H1 (cell line): ENCODE results near the gene PRKCH. TPM values are rescaled to one million over a fixed set of nuclear protein-coding genes. Genes with fewer than 3 reads are reported as not detected.

ENCODE experiments used
- CTCF ChIA-PET: fragments of 300-600 bp; sonication (Branson Sonifier 250); formaldehyde crosslinking; loops from one replicate; lab custom pipeline; 2021; ENCODE audit not compliant: partially characterized antibody; lab: Charles Lee
- POLR2A ChIA-PET: fragments of 300-600 bp; sonication (Branson Sonifier 250); formaldehyde crosslinking; loops from one replicate; lab custom pipeline; 2021; ENCODE audit warnings: inconsistent platforms; ENCODE audit not compliant: partially characterized antibody; lab: Charles Lee
- DNase-seq, 2 experiments: peaks; one replicate each; pipeline versions ENCODE4 v3.0.0 to v3.0.0-alpha.2; 2010 to 2022; ENCODE audit warnings: low spot score in 2 of 2, low read depth in 1 of 2, mixed read lengths in 1 of 2
- FAIRE-seq: peaks from 2 replicates; lab custom pipeline; 2011; peaks lifted over from hg19 to GRCh38; lab: Jason Lieb, UNC
- H2AFZ ChIP-seq: 2 replicates; pipeline ENCODE4 v1.8.1; 2012; ENCODE audit warnings: low read length, inconsistent platforms
- H2AK5ac ChIP-seq: 2 replicates; pipeline ENCODE4 v1.6.1; 2013; ENCODE audit warnings: low read depth, low read length
- H2BK120ac ChIP-seq: replicated peaks from 2 replicates; pipeline ENCODE3; 2013; ENCODE audit warnings: low read depth, low read length, inconsistent platforms
- H2BK12ac ChIP-seq: 2 replicates; pipeline ENCODE4 v1.6.1; 2013; ENCODE audit warnings: low read depth, low read length
- H2BK15ac ChIP-seq: 2 replicates; pipeline ENCODE4 v1.6.1; 2013; ENCODE audit warnings: low read length
- H2BK20ac ChIP-seq: 2 replicates; pipeline ENCODE4 v1.6.1; 2013; ENCODE audit warnings: low read length
- H2BK5ac ChIP-seq: 2 replicates; pipeline ENCODE4 v1.6.1; 2013; ENCODE audit warnings: low read depth, low read length
- H3K14ac ChIP-seq: 2 replicates; pipeline ENCODE4 v1.6.1; 2013; ENCODE audit warnings: inconsistent platforms; ENCODE audit not compliant: insufficient read length
- H3K18ac ChIP-seq: 2 replicates; pipeline ENCODE4 v1.6.1; 2013; ENCODE audit warnings: low read length; ENCODE audit errors: extremely low read depth
- H3K23ac ChIP-seq: 2 replicates; pipeline ENCODE4 v1.6.1; 2013; ENCODE audit warnings: inconsistent platforms; ENCODE audit not compliant: insufficient read length
- H3K23me2 ChIP-seq: 2 replicates; pipeline ENCODE4 v1.6.1; 2013; ENCODE audit warnings: low read depth, low read length
- H3K27ac ChIP-seq: 2 replicates; pipeline ENCODE4 v1.6.1; 2011; ENCODE audit warnings: low read depth, low read length, inconsistent platforms
- H3K27me3 ChIP-seq, 4 experiments: replicated peaks in 1 of 4; 1 replicate in 1 of 4; 2 replicates in 3 of 4; pipeline versions ENCODE4 v1.6.1 to v1.8.1; 2011 to 2013; ENCODE audit warnings: low read length in 3 of 4, mild to moderate bottlenecking in 3 of 4, inconsistent platforms in 2 of 4, mixed read lengths in 2 of 4, moderate library complexity in 1 of 4; ENCODE audit not compliant: control insufficient read depth in 3 of 4, insufficient read depth in 3 of 4; ENCODE audit errors: extremely low read depth in 1 of 4
- H3K36me3 ChIP-seq, 4 experiments: 2 replicates each; pipeline versions ENCODE4 v1.6.1 to v1.8.1; 2011 to 2013; ENCODE audit warnings: mild to moderate bottlenecking in 4 of 4, low read length in 3 of 4, moderate library complexity in 2 of 4, control low read depth in 1 of 4, inconsistent platforms in 1 of 4; ENCODE audit not compliant: insufficient read depth in 4 of 4, control insufficient read depth in 2 of 4
- H3K4ac ChIP-seq: replicated peaks from 2 replicates; pipeline ENCODE3; 2013; ENCODE audit warnings: low read length, low read depth, mixed read lengths, inconsistent platforms; ENCODE audit not compliant: insufficient read length
- H3K4me1 ChIP-seq, 4 experiments: replicated peaks in 1 of 4; 1 replicate in 1 of 4; 2 replicates in 3 of 4; pipeline versions ENCODE4 v1.6.1 to v1.8.1; 2011 to 2013; ENCODE audit warnings: low read length in 3 of 4, inconsistent platforms in 2 of 4, mixed read lengths in 1 of 4; ENCODE audit not compliant: insufficient read depth in 4 of 4, control insufficient read depth in 3 of 4
- H3K4me2 ChIP-seq, 2 experiments: 2 replicates each; pipeline versions ENCODE4 v1.6.1 to v1.8.1; 2011 to 2013; ENCODE audit warnings: low read depth in 2 of 2, low read length in 2 of 2, control low read depth in 1 of 2, inconsistent platforms in 1 of 2, mild to moderate bottlenecking in 1 of 2; ENCODE audit not compliant: insufficient read depth in 1 of 2
- H3K4me3 ChIP-seq, 4 experiments: fragments of 200-600, 300-600 bp in 1 of 4; sonication (generic), shearing (Covaris generic), sonication (Bioruptor Twin) in 1 of 4; 2 replicates each; pipeline versions ENCODE4 v1.5.1 to v1.8.1; 2011 to 2016; ENCODE audit warnings: low read length in 4 of 4, low read depth in 3 of 4, control low read depth in 2 of 4, inconsistent platforms in 2 of 4, mild to moderate bottlenecking in 2 of 4, mixed read lengths in 1 of 4, moderate library complexity in 1 of 4; ENCODE audit not compliant: insufficient read depth in 2 of 4; ENCODE audit errors: extremely low read depth in 1 of 4
- H3K56ac ChIP-seq: replicated peaks from 2 replicates; pipeline ENCODE3; 2013; ENCODE audit warnings: low read depth, mild to moderate bottlenecking, mixed read lengths, low read length, inconsistent platforms; ENCODE audit not compliant: insufficient read length
- H3K79me1 ChIP-seq: 2 replicates; pipeline ENCODE4 v1.6.1; 2013; ENCODE audit warnings: low read depth, low read length, control low read depth
- H3K79me2 ChIP-seq, 2 experiments: 2 replicates each; pipeline versions ENCODE4 v1.6.1 to v1.8.1; 2012 to 2013; ENCODE audit warnings: low read length in 2 of 2, mild to moderate bottlenecking in 2 of 2, inconsistent platforms in 1 of 2; ENCODE audit not compliant: insufficient read depth in 2 of 2, control insufficient read depth in 1 of 2
- H3K9ac ChIP-seq, 4 experiments: replicated peaks in 1 of 4; 1 replicate in 1 of 4; 2 replicates in 3 of 4; pipeline versions ENCODE4 v1.6.1 to v1.8.1; 2011 to 2013; ENCODE audit warnings: low read depth in 3 of 4, low read length in 3 of 4, control low read depth in 2 of 4, mild to moderate bottlenecking in 2 of 4, moderate library complexity in 2 of 4, inconsistent platforms in 1 of 4; ENCODE audit errors: extremely low read depth in 1 of 4
- H3K9me3 ChIP-seq, 2 experiments: 2 replicates each; pipeline versions ENCODE4 v1.6.1 to v1.8.1; 2012 to 2013; ENCODE audit warnings: mild to moderate bottlenecking in 2 of 2, moderate library complexity in 2 of 2, control low read depth in 1 of 2, inconsistent platforms in 1 of 2, low read depth in 1 of 2, low read length in 1 of 2, mixed read lengths in 1 of 2; ENCODE audit not compliant: insufficient read depth in 2 of 2
- H4K20me1 ChIP-seq, 2 experiments: replicated peaks in 1 of 2; 2 replicates each; pipeline versions ENCODE3 to v1.8.1; 2011 to 2013; ENCODE audit warnings: inconsistent platforms in 2 of 2, low read length in 2 of 2, mild to moderate bottlenecking in 1 of 2; ENCODE audit not compliant: insufficient read depth in 2 of 2, control insufficient read depth in 1 of 2
- H4K5ac ChIP-seq: 2 replicates; pipeline ENCODE4 v1.6.1; 2013; ENCODE audit warnings: low read length, low read depth, mixed read lengths, inconsistent platforms; ENCODE audit not compliant: insufficient read length
- H4K8ac ChIP-seq: 2 replicates; pipeline ENCODE4 v1.8.0; 2013; ENCODE audit warnings: mild to moderate bottlenecking, moderate library complexity, low read length, inconsistent platforms; ENCODE audit not compliant: insufficient read depth; ENCODE audit errors: extremely low read depth
- H4K91ac ChIP-seq: replicated peaks from 2 replicates; pipeline ENCODE3; 2013; ENCODE audit warnings: low read length, mixed read lengths, inconsistent platforms; ENCODE audit not compliant: insufficient read length
- CBX5 ChIP-seq: fragments of 300-800, 300-1000 bp; sonication (generic); IDR thresholded peaks from 2 replicates; pipeline ENCODE4 v1.7.1; 2016; ENCODE audit warnings: antibody characterized with exemption, low read length, low read depth
- CREB1 ChIP-seq: IDR thresholded peaks from 2 replicates; pipeline ENCODE4 v1.6.1; 2012; ENCODE audit warnings: inconsistent platforms
- KDM1A ChIP-seq: fragments of 200-600, 300-600 bp; sonication (generic); IDR thresholded peaks from 2 replicates; pipeline ENCODE4 v1.7.1; 2016; ENCODE audit warnings: mild to moderate bottlenecking, low read length, borderline replicate concordance
- RAD21 ChIP-seq, 2 experiments: IDR thresholded peaks in 1 of 2; conservative IDR thresholded peaks in 1 of 2; 2 replicates each; pipeline ENCODE4 v1.6.1; 2011; ENCODE audit warnings: low read depth in 2 of 2, low read length in 2 of 2, improper control_type of control experiment in 1 of 2, inconsistent platforms in 1 of 2, mild to moderate bottlenecking in 1 of 2, moderate library complexity in 1 of 2
- RBBP5 ChIP-seq: IDR thresholded peaks from 2 replicates; pipeline ENCODE4 v1.7.1; 2012; ENCODE audit warnings: low read depth, mild to moderate bottlenecking, inconsistent platforms, low read length, moderate library complexity, borderline replicate concordance
- RFX5 ChIP-seq: IDR thresholded peaks from 2 replicates; pipeline ENCODE4 v1.6.1; 2011; ENCODE audit warnings: low read depth, low read length, improper control_type of control experiment, borderline replicate concordance
- SP4 ChIP-seq: IDR thresholded peaks from 2 replicates; pipeline ENCODE4 v1.6.1; 2012; ENCODE audit warnings: low read length, inconsistent platforms
- TAF7 ChIP-seq: optimal IDR thresholded peaks from 2 replicates; pipeline ENCODE3; 2011; ENCODE audit warnings: low read depth, mild to moderate bottlenecking, inconsistent platforms, low read length, moderate library complexity, borderline replicate concordance
- TBP ChIP-seq: IDR thresholded peaks from 2 replicates; pipeline ENCODE4 v1.6.1; 2011; ENCODE audit warnings: low read depth, low read length, improper control_type of control experiment
- WGBS, 2 experiments: shearing (Covaris generic) in 1 of 2; methylation state at CpG; one replicate each; pipeline versions ENCODE4 v1.1.6 to v1.1.7; 2013 to 2015; ENCODE audit warnings: low lambda C conversion rate in 2 of 2, mixed read lengths in 2 of 2, inconsistent platforms in 1 of 2, low coverage in 1 of 2, missing lambda C conversion rate in 1 of 2; ENCODE audit not compliant: insufficient replicate concordance in 2 of 2, insufficient coverage in 1 of 2, insufficient read length in 1 of 2; ENCODE audit errors: extremely low coverage in 1 of 2, missing lambda C conversion rate in 1 of 2; 5-methylcytosine and 5-hydroxymethylcytosine counted together
- polyA plus RNA-seq, 7 experiments: library from polyadenylated mRNA; depleted of rRNA in 3 of 7; stranded (reverse) in 5 of 7; unstranded in 2 of 7; fragments of >200 nt in 5 of 7; fragments of 200-250 nt in 2 of 7; gene quantifications; 1 replicate in 5 of 7; 2 replicates in 1 of 7; 4 replicates in 1 of 7; pipeline versions ENCODE4 v1.2.1 to v1.2.3, GENCODE V29; 2011 to 2013; ENCODE audit warnings: missing spikeins in 2 of 7, mixed read lengths in 2 of 7
- total RNA-seq: library from RNA; stranded (reverse); fragmentation: NEBNext Ultra II Directional; extraction: Animal tissue kit (Norgen Biotek cat#: 25700); gene quantifications from 2 replicates; pipeline ENCODE4 v1.2.1, GENCODE V29; 2021

The PRKCH gene
- total and polyA plus RNA-seq, 2 of the 8 experiments (the other 6 are each of a cell fraction or from before 2014, with no cell fraction given): 6.4 to 7.0 TPM

DNA sequence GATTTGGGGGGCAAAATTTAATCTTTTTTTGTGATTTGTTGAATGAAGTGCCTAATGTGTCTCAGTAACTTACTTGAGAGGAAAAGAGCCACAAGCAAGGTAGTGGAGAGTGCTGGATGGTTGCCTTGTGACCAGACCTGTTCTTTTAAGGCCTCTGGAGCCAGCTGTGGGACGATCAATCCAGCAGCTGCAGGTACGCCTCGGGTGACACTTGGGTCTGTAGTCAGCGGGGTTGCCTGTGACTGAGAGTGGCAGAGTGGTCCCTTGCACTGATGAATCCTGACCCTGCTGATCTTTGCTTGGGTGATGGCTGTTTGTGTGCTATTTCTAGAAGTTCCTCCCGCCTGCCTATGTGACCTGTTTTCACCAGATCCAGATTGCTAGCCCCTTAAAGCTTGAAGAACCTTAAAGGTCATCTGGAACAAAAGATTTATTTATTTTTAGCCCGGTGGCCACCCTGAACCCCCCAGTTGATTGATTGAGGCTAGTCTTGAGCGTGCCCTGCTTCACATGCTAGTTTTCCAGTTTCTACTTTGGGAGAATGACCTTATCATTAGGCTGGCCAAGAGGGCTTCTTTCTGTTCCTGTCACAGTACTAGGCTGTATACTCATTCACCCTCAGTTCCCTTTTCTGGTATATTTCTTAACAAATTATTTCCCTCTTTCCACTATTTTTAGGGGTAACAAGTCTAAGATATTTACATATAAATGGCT lies 23.2 kb downstream of the PRKCH start:
- Histone ChIP-seq H3K14ac (no peak overlapping the region), H4K20me1 (no peaks in the 10 kb centered on the region), H3K18ac (no peak overlapping the region), H2BK120ac (no peak overlapping the region), H2AK5ac (no peak overlapping the region), H4K8ac (no peak overlapping the region), H3K4me3 (no peak overlapping the region), H3K4ac (no peak overlapping the region), H2BK15ac (no peak overlapping the region), H3K27ac (no peak overlapping the region), H4K5ac (no peak overlapping the region), H3K4me1 (no peaks in the 10 kb centered on the region; a peak in 1 of 7 replicates), H3K56ac (no peak overlapping the region), H3K27me3 (no peaks in the 10 kb centered on the region), H3K4me2 (no peak overlapping the region), H3K9ac (no peak overlapping the region), H3K79me1 (no peaks in the 10 kb centered on the region)
- CTCF ChIA-PET: interaction anchor here (1.3 kb wide), 1 partner anchor 493 kb away, joined by 3 read pairs; no protein-coding TSS in a partner anchor
- FAIRE-seq: no peak
- WGBS, 2 experiments: 92% methylated on average over 7 of the region's 7 CpGs; no CpG with 5 or more reads in 1 of the 2 experiments
- no peak for DNase-seq
- no peak for TF ChIP-seq RFX5
- no peak for TF ChIP-seq RBBP5
- TF ChIP-seq CREB1: no peak
- no peak for TF ChIP-seq TAF7
- TF ChIP-seq CBX5: no peak
- TF ChIP-seq TBP: no peak
- TF ChIP-seq SP4: no peak
- no peak for TF ChIP-seq KDM1A
- no peak for TF ChIP-seq RAD21 (IDR thresholded peaks at IDR 0.05 in 1 of 2, conservative IDR thresholded peaks at IDR 0.05 in 1 of 2; ENCODE audit: low read depth in 2 of 2, low read length in 2 of 2)
- TF ChIP-seq, all 59 proteins: peak for 0
- no peak overlapping the region for H2AFZ ChIP-seq
- H2BK20ac ChIP-seq: no peak overlapping the region
- H4K91ac ChIP-seq: no peak overlapping the region
- H2BK12ac ChIP-seq: no peak overlapping the region; the same call in 1 of the 2 replicates
- H3K79me2 ChIP-seq: no peaks in the 10 kb centered on the region
- no peaks in the 10 kb centered on the region for H3K9me3 ChIP-seq
- no peak overlapping the region for H3K23ac ChIP-seq
- no peaks in the 10 kb centered on the region for H3K36me3 ChIP-seq
- no peak overlapping the region for H2BK5ac ChIP-seq
- H3K23me2 ChIP-seq: no peaks in the 10 kb centered on the region
- POLR2A ChIA-PET: no interaction called here
